PC-3 (cell line): Measurements from ENCODE around the gene CCNF. TPM values are rescaled to one million over a fixed set of nuclear protein-coding genes. Genes with fewer than 3 reads are reported as not detected.

ENCODE experiments used
- ATAC-seq: fragments of 200-7000 bp; cut with Tn5 transposase; 2 replicates; pipeline ENCODE4 v1.9.1; 2020; ENCODE audit warnings: mild to moderate bottlenecking, moderate library complexity
- BruUV-seq: library from RNA; stranded (reverse); fragments of 400-500 nt; replicated peaks from 2 replicates; lab custom pipeline; 2021; lab: Mats Ljungman, UMichigan
- CTCF ChIA-PET: fragments of 300-600 bp; sonication (Branson Sonifier 250); formaldehyde crosslinking; loops from one replicate; lab custom pipeline; 2022; ENCODE audit warnings: antibody characterized with exemption; lab: Charles Lee
- POLR2A ChIA-PET: fragments of 300-600 bp; sonication (Branson Sonifier 250); formaldehyde crosslinking; loops from one replicate; lab custom pipeline; 2022; ENCODE audit warnings: antibody characterized with exemption; ENCODE audit not compliant: unreplicated experiment; lab: Charles Lee
- DNase-seq: peaks from one replicate; pipeline ENCODE4 v3.0.0-alpha.2; 2015
- H2AFZ ChIP-seq: fragments of 300-600 bp; sonication (generic); 2 replicates; pipeline ENCODE4 v1.6.0; 2016; ENCODE audit warnings: antibody characterized with exemption, low read length
- H3F3A ChIP-seq: fragments of 300-600 bp; sonication (generic); one replicate; pipeline ENCODE4 v1.6.0; 2017; ENCODE audit warnings: antibody characterized with exemption, low read length, control low read depth, mild to moderate bottlenecking; ENCODE audit not compliant: unreplicated experiment
- H3K27ac ChIP-seq: fragments of 300-600 bp; sonication (generic); 2 replicates; pipeline ENCODE4 v1.5.1; 2016; ENCODE audit warnings: mild to moderate bottlenecking, low read length
- H3K27me3 ChIP-seq: fragments of 300-600 bp; sonication (generic); 2 replicates; pipeline ENCODE4 v1.6.1; 2016; ENCODE audit warnings: low read length, mixed read lengths
- H3K36me3 ChIP-seq: fragments of 300-600 bp; sonication (generic); 2 replicates; pipeline ENCODE4 v1.6.1; 2016; ENCODE audit warnings: low read depth, mixed run types, low read length, mixed read lengths
- H3K4me1 ChIP-seq: fragments of 300-600 bp; sonication (generic); 2 replicates; pipeline ENCODE4 v1.5.1; 2016; ENCODE audit warnings: low read length; ENCODE audit not compliant: insufficient read depth
- H3K4me2 ChIP-seq: fragments of 300-600 bp; sonication (generic); 2 replicates; pipeline ENCODE4 v1.6.0; 2016; ENCODE audit warnings: low read length
- H3K4me3 ChIP-seq: fragments of 300-600 bp; sonication (generic); 2 replicates; pipeline ENCODE4 v1.5.1; 2016; ENCODE audit warnings: mild to moderate bottlenecking, low read length, mixed read lengths
- H3K79me2 ChIP-seq: fragments of 300-600 bp; sonication (generic); 2 replicates; pipeline ENCODE4 v1.6.1; 2017; ENCODE audit warnings: low read length, mixed read lengths
- H3K9ac ChIP-seq: fragments of 300-600 bp; sonication (generic); 2 replicates; pipeline ENCODE4 v1.6.0; 2016; ENCODE audit warnings: mild to moderate bottlenecking, low read length
- H3K9me2 ChIP-seq: fragments of 300-600 bp; sonication (generic); replicated peaks from 2 replicates; pipeline ENCODE4 v1.6.1; 2016; ENCODE audit warnings: mixed run types, low read length, mixed read lengths
- H3K9me3 ChIP-seq: fragments of 300-600 bp; sonication (generic); 2 replicates; pipeline ENCODE4 v1.6.1; 2016; ENCODE audit warnings: low read length, mixed read lengths
- H4K20me1 ChIP-seq: fragments of 300-600 bp; sonication (generic); 2 replicates; pipeline ENCODE4 v1.6.1; 2016; ENCODE audit warnings: low read length, mixed read lengths
- CTCF ChIP-seq: fragments of 300-600 bp; sonication (generic); conservative IDR thresholded peaks from 2 replicates; pipeline ENCODE4 v1.5.1; 2017; ENCODE audit warnings: antibody characterized with exemption, low read depth, mild to moderate bottlenecking, low read length
- EZH2 ChIP-seq: fragments of 300-600 bp; sonication (generic); IDR thresholded peaks from one replicate; pipeline ENCODE4 v1.6.1; 2017; ENCODE audit warnings: antibody characterized with exemption, mild to moderate bottlenecking, low read length; ENCODE audit not compliant: unreplicated experiment
- EZH2phosphoT487 ChIP-seq: fragments of 300-600 bp; sonication (generic); IDR thresholded peaks from 2 replicates; pipeline ENCODE4 v1.6.1; 2018; ENCODE audit warnings: mild to moderate bottlenecking, antibody characterized with exemption, low read length, borderline replicate concordance
- intact Hi-C: fragments of 100-400 bp; cut with micrococcal nuclease; formaldehyde crosslinking; loops from 2 replicates; pipeline ENCODE4 v1.9.0; 2023
- total RNA-seq: library from RNA; depleted of rRNA; stranded (reverse); fragments of >200 nt; gene quantifications from 2 replicates; pipeline ENCODE4 v1.2.3, GENCODE V29; 2014

Gene CCNF
- total RNA-seq, 1 experiment from 2014 or later = 26.8 TPM

DNA sequence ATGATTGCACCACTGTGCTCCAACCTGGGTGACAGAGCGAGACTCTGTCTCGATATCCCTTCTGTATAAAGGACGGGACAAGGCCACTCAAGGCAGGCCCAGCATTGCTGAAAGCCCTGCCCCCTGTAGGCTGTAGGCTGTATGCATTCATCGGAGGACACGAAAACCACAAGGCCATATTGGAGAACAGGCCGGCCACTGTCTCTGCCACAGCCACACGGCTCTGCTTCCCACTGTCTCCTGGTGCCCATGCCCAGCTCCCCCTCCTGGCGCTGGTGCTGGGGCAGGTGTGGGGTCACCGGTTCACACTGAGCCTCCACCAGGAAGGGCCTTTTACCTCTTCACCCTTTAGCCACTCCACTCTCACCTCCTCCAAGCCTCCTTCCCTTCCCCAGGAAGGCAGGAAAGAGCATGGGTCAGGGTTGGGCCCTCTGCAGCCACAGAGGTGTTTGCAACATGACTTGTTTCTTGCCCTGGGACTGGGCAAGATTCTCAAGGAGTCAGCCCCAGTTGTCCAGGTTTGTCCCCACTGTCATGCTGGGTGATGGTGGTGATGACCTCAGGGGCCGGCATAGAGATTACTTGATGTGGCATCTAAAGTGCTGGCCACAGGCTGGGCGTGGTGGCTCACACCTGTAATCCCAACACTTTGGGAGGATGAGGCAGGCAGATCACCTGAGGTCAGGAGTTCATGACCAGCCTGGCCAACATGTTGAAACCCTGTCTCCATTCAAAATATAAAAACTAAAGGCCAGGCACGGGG lies 36.6 kb downstream of the CCNF start:
- no peaks in the 10 kb centered on the region for H3K36me3 ChIP-seq
- H2AFZ ChIP-seq = no peak overlapping the region
- no peak overlapping the region for H3K27ac ChIP-seq
- H4K20me1 ChIP-seq = no peaks in the 10 kb centered on the region
- no peak overlapping the region for H3K4me2 ChIP-seq
- ChIA-PET POLR2A (no interaction called here), CTCF (no interaction called here)
- H3K79me2 ChIP-seq = peaks cover 8% of the 10 kb centered on the region
- no peaks in the 10 kb centered on the region for H3K9me3 ChIP-seq
- no peak for ATAC-seq
- H3K4me3 ChIP-seq = no peak overlapping the region
- TF ChIP-seq EZH2 (no peak), CTCF (no peak; the same call in 1 of the 2 replicates), EZH2phosphoT487 (no peak)
- BruUV-seq = no TSS peak
- no peak overlapping the region for H3K9ac ChIP-seq
- no peaks in the 10 kb centered on the region for H3F3A ChIP-seq
- H3K4me1 ChIP-seq = peaks cover 12% of the 10 kb centered on the region; the same call in 1 of the 2 replicates
- no peaks in the 10 kb centered on the region for H3K27me3 ChIP-seq
- intact Hi-C loops = no loop called here
- no peaks in the 10 kb centered on the region for H3K9me2 ChIP-seq
- DNase-seq = peak; percentile 4

DNA sequence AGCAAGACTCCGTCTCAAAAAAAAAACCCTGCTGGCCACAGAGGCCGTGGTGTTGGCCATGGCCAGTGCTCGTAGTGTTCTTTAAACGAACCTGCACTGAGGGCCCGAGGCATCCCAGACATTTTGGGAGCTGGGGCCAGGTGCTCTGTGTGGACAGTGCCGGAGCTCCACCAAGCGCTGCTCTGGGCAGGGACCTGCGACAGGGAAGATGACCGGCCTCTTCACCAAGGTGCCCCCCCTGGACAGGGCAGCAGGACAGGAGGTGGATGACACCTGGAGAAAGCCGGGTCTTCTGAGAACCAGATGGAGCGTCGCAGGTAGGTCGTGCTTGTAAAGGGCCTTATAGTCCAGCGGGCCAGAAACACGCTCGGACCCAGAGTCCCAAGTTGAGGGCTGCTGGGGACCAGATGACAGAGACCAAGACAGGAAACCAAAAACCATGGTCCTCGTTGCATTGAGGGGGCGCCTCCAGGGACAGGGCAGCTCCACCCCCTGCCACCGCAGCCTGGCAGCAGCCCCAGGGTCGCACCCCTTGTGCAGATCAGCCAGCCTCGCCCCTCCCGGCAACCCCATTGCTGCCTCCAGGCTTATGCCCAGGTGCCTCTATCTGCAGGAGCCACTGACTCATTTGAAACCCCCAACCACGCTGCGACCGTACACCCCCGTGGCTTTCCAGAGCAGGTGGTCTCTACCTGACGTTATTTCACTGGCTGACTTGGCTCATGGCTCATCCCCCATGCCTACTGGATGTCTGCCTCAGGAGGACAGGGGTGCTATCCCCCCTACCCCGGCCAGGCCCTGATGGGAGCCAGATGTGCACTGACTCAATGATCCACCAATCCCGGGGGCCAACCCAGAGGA lies 37.6 kb downstream of the CCNF start:
- no peak overlapping the region for H3K4me2 ChIP-seq
- no peak overlapping the region for H3K27ac ChIP-seq
- ChIA-PET POLR2A (no interaction called here), CTCF (no interaction called here)
- DNase-seq = no peak
- intact Hi-C loops = no loop called here
- no peaks in the 10 kb centered on the region for H3K36me3 ChIP-seq
- no peaks in the 10 kb centered on the region for H3F3A ChIP-seq
- no peak overlapping the region for H2AFZ ChIP-seq
- H3K27me3 ChIP-seq = no peaks in the 10 kb centered on the region
- no TSS peak for BruUV-seq
- no peaks in the 10 kb centered on the region for H4K20me1 ChIP-seq
- H3K4me3 ChIP-seq = no peak overlapping the region
- H3K79me2 ChIP-seq = no peaks in the 10 kb centered on the region
- no peaks in the 10 kb centered on the region for H3K9me2 ChIP-seq
- no peak overlapping the region for H3K9ac ChIP-seq
- TF ChIP-seq EZH2 (no peak), CTCF (no peak), EZH2phosphoT487 (no peak)
- no peak for ATAC-seq
- H3K4me1 ChIP-seq = peaks cover 9% of the 10 kb centered on the region; the same call in 1 of the 2 replicates
- no peaks in the 10 kb centered on the region for H3K9me3 ChIP-seq
